Glomerular visceral epithelial cell (primary cell): ENCODE measurements around the gene SLC11A1.

Experiments
- DNase-seq: peaks from one replicate; pipeline ENCODE4 v3.0.0-alpha.2; 2016; ENCODE audit errors: extremely low spot score

The SLC11A1 gene

GRCh38 chr2:218394298-218395089, 12.4 kb downstream of the SLC11A1 start:
- no peak for DNase-seq

GRCh38 chr2:218395090-218395444, 13.0 kb downstream of the SLC11A1 start:
- no peak for DNase-seq

GRCh38 chr2:218395456-218395825, 13.4 kb downstream of the SLC11A1 start:
- no peak for DNase-seq

- DNase-seq = peak; percentile 98
Measured at GRCh38 chr2:218395826-218396687, 14.0 kb downstream of the SLC11A1 start.

GRCh38 chr2:218396688-218397462, 14.8 kb downstream of the SLC11A1 start:
- DNase-seq = peak; percentile 81

GRCh38 chr2:218397463-218397819, 15.4 kb downstream of the SLC11A1 start:
- no peak for DNase-seq

GRCh38 chr2:218397820-218398436, 15.9 kb downstream of the SLC11A1 start:
- DNase-seq = peak; percentile 62

- peak; percentile 13 for DNase-seq
Measured at GRCh38 chr2:218398437-218399390, 16.6 kb downstream of the SLC11A1 start.

GRCh38 chr2:218399391-218400166, 17.5 kb downstream of the SLC11A1 start, which contains the start of gene CTDSP1:
CTDSP1 (plus strand) TSS chr2:218399868; CDS start chr2:218400091, 223 bp downstream.
- peak; percentile 98 for DNase-seq

GRCh38 chr2:218400167-218400929, 18.3 kb downstream of the SLC11A1 start:
- DNase-seq = peak; percentile 29

- DNase-seq = peak; percentile 17
Measured at GRCh38 chr2:218400930-218401881, 19.1 kb downstream of the SLC11A1 start.

GRCh38 chr2:218401890-218402289, 19.8 kb downstream of the SLC11A1 start:
- DNase-seq = no peak

GRCh38 chr2:218402491-218402901, 20.4 kb downstream of the SLC11A1 start:
- DNase-seq = no peak

GRCh38 chr2:218402911-218403411, 20.9 kb downstream of the SLC11A1 start:
- no peak for DNase-seq

- no peak for DNase-seq
Measured at GRCh38 chr2:218403810-218404209, 21.7 kb downstream of the SLC11A1 start.

- no peak for DNase-seq
Measured at GRCh38 chr2:218404351-218405085, 22.4 kb downstream of the SLC11A1 start.
